ENCODE results near the gene ANG. TPM values are rescaled to one million over a fixed set of nuclear protein-coding genes. Genes with fewer than 3 reads are reported as not detected.

ANG gene
- polyA plus RNA-seq, 3 donors = 9.8 to 55.7 (median 31.4) TPM

- H3K4me3 Mint-ChIP-seq = peak overlapping the region in 1 of 2 donors; percentile 64
- no peak for DNase-seq
- TF ChIP-seq CTCF (IDR thresholded peaks at IDR 0.05) = no peak
- intact Hi-C loops (cut with micrococcal nuclease) = no loop called here
- Histone ChIP-seq H3K4me2 (replicated peaks; ENCODE audit: extremely low read depth, low read length, poor library complexity, severe bottlenecking) (no peak overlapping the region), H3K9me3 (replicated peaks in 1 of 2; ENCODE audit: control insufficient read depth in 1 of 2, insufficient read depth in 1 of 2, low read length in 2 of 2) (peaks cover 0 to 20% of the 10 kb centered on the region in 2 donors), H3K4me1 (ENCODE audit: control insufficient read depth in 1 of 2, insufficient read depth in 2 of 2, low read length in 2 of 2) (peaks cover 0 to 4% of the 10 kb centered on the region in 2 donors), H3K27me3 (ENCODE audit: control insufficient read depth in 2 of 2, insufficient read depth in 2 of 2, low read length in 2 of 2) (peaks cover 52 to 69% of the 10 kb centered on the region in 2 donors), H3K79me2 (ENCODE audit: insufficient read depth, low read length) (no peaks in the 10 kb centered on the region), H3K4me3 (replicated peaks in 1 of 3; ENCODE audit: low read depth in 2 of 3, low read length in 3 of 3) (no peak overlapping the region), H4K20me1 (ENCODE audit: insufficient read depth, low read length) (no peaks in the 10 kb centered on the region), H2AFZ (ENCODE audit: insufficient read depth, low read depth, low read length, poor library complexity, severe bottlenecking) (no peak overlapping the region), H3K36me3 (replicated peaks in 1 of 2; ENCODE audit: control insufficient read depth in 1 of 2, insufficient read depth in 2 of 2, low read length in 2 of 2) (no peaks in the 10 kb centered on the region), H3K27ac (ENCODE audit: low read depth in 1 of 2, low read length in 2 of 2) (no peak overlapping the region), H3K9ac (ENCODE audit: insufficient read depth, low read length, poor library complexity, severe bottlenecking) (no peak overlapping the region)
- H3K27me3 Mint-ChIP-seq (ENCODE audit: low read depth in 3 of 3) = peaks cover 76 to 83% (median 79%) of the 10 kb centered on the region in 3 donors
- no peak overlapping the region for H3K27ac Mint-ChIP-seq
- 7% methylated on average over 21 of the region's 39 CpGs for WGBS (ENCODE audit: insufficient coverage)
- H3K4me1 Mint-ChIP-seq = peaks cover 21% of the 10 kb centered on the region
- no peaks in the 10 kb centered on the region for H3K36me3 Mint-ChIP-seq
- peaks cover 0 to 11% (median 7%) of the 10 kb centered on the region in 7 donors for H3K9me3 Mint-ChIP-seq
Measured at GRCh38 chr14:20652996-20653975, 35.3 kb upstream of the ANG start.

- H3K4me3 Mint-ChIP-seq = peak overlapping the region in 1 of 2 donors; percentile 81
- H3K27me3 ChIP-seq (ENCODE audit: control insufficient read depth in 2 of 2, insufficient read depth in 2 of 2, low read length in 2 of 2) = peaks cover 49 to 63% of the 10 kb centered on the region in 2 donors
- no peak for TF ChIP-seq CTCF (IDR thresholded peaks at IDR 0.05)
- no peaks in the 10 kb centered on the region for H3K36me3 Mint-ChIP-seq
- H3K79me2 ChIP-seq (ENCODE audit: insufficient read depth, low read length) = no peaks in the 10 kb centered on the region
- H3K9me3 Mint-ChIP-seq = peaks cover 0 to 11% (median 7%) of the 10 kb centered on the region in 7 donors
- peaks cover 23% of the 10 kb centered on the region for H3K4me1 Mint-ChIP-seq
- no peak overlapping the region for H3K27ac ChIP-seq (ENCODE audit: low read depth in 1 of 2, low read length in 2 of 2)
- H3K27ac Mint-ChIP-seq = no peak overlapping the region
- DNase-seq = no peak
- peaks cover 0 to 4% of the 10 kb centered on the region in 2 donors for H3K4me1 ChIP-seq (ENCODE audit: control insufficient read depth in 1 of 2, insufficient read depth in 2 of 2, low read length in 2 of 2)
- peaks cover 71 to 91% (median 77%) of the 10 kb centered on the region in 3 donors for H3K27me3 Mint-ChIP-seq (ENCODE audit: low read depth in 3 of 3)
- no peak overlapping the region for H3K4me3 ChIP-seq (replicated peaks in 1 of 3; ENCODE audit: low read depth in 2 of 3, low read length in 3 of 3)
- no peak overlapping the region for H2AFZ ChIP-seq (ENCODE audit: insufficient read depth, low read depth, low read length, poor library complexity, severe bottlenecking)
- intact Hi-C loops (cut with micrococcal nuclease) = loop anchor here (5.0 kb wide), 1 partner anchor 36 kb away; no protein-coding TSS in a partner anchor
- H3K9ac ChIP-seq (ENCODE audit: insufficient read depth, low read length, poor library complexity, severe bottlenecking) = no peak overlapping the region
- peaks cover 0 to 20% of the 10 kb centered on the region in 2 donors for H3K9me3 ChIP-seq (replicated peaks in 1 of 2; ENCODE audit: control insufficient read depth in 1 of 2, insufficient read depth in 1 of 2, low read length in 2 of 2)
- WGBS (ENCODE audit: insufficient coverage) = 94% methylated on average over 2 of the region's 4 CpGs
- no peaks in the 10 kb centered on the region for H4K20me1 ChIP-seq (ENCODE audit: insufficient read depth, low read length)
- H3K4me2 ChIP-seq (replicated peaks; ENCODE audit: extremely low read depth, low read length, poor library complexity, severe bottlenecking) = no peak overlapping the region
- no peaks in the 10 kb centered on the region for H3K36me3 ChIP-seq (replicated peaks in 1 of 2; ENCODE audit: control insufficient read depth in 1 of 2, insufficient read depth in 2 of 2, low read length in 2 of 2)
Measured at GRCh38 chr14:20655851-20656250, 32.7 kb upstream of the ANG start.

Data from CD14-positive monocyte (primary cell).